Ascending aorta (tissue), 2 donors: ENCODE results near the gene MYH16. TPM values are rescaled to one million over a fixed set of nuclear protein-coding genes. Genes with fewer than 3 reads are reported as not detected.

Experiments
- DNase-seq, 2 donors: peaks; one replicate each; pipeline ENCODE4 v3.0.0-alpha.2; 2019; ENCODE audit warnings: low spot score in 2 of 2
- H3K27ac ChIP-seq, 2 donors: fragments of 200-600 bp; sonication (generic); one replicate each; pipeline ENCODE4 v1.5.1; 2016 to 2017; ENCODE audit warnings: mild to moderate bottlenecking in 1 of 2
- H3K27me3 ChIP-seq: fragments of 200-600 bp; sonication (generic); one replicate; pipeline ENCODE4 v1.5.1; 2017
- H3K36me3 ChIP-seq, 2 donors: fragments of 200-600 bp; sonication (generic); one replicate each; pipeline ENCODE4 v1.5.1; 2016
- H3K4me1 ChIP-seq, 2 donors: fragments of 200-600 bp; sonication (generic); one replicate each; pipeline ENCODE4 v1.5.1; 2016 to 2017; ENCODE audit warnings: mild to moderate bottlenecking in 1 of 2
- H3K4me3 ChIP-seq, 2 donors: fragments of 200-600 bp; sonication (generic); one replicate each; pipeline ENCODE4 v1.5.1; 2016 to 2017; ENCODE audit warnings: mild to moderate bottlenecking in 1 of 2
- H3K9me3 ChIP-seq, 2 donors: fragments of 200-600 bp; sonication (generic); one replicate each; pipeline ENCODE4 v1.5.1; 2016
- intact Hi-C: fragments of 100-400 bp; cut with DNase I; formaldehyde crosslinking; loops from one replicate; pipeline ENCODE4 v1.15.1; 2023
- total RNA-seq: library from RNA; depleted of rRNA; stranded (reverse); fragments of >200 nt; gene quantifications from one replicate; pipeline ENCODE4 v1.1.0, GENCODE V29; 2016
- TF ChIP-seq, protein P1 (sequence below), 3 experiments: fragments of 200-600 bp in 2 of 3; fragments of 450-650 bp in 1 of 3; sonication (generic) in 2 of 3; IDR thresholded peaks; one replicate each; pipeline ENCODE4 v1.5.1; 2016 to 2019; ENCODE audit warnings: antibody characterized with exemption in 3 of 3, mild to moderate bottlenecking in 1 of 3, moderate library complexity in 1 of 3

The MYH16 gene
- total RNA-seq, 1 donor from 2014 or later, result not detected

DNA sequence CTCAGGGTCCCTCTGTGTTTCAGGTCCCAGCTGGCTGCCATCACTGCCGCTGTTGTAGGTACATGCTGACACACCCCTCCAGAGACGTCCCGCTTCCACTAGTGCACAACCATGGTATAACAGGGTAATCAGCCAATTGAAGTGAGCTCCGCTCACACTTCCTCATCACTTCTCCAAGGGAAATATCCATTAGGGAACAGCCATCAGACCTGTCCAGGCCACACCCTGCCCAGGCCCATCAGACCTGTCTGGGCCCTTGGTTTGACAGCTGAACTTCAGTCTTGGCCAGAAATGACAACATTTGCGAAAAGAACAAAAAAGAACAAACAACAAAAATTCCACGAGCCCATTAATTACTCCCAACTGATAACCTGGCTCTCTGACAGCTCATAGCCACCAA, 11.0 kb upstream of the MYH16 start:
- no peak overlapping the region for H3K27ac ChIP-seq
- H3K4me3 ChIP-seq, result no peak overlapping the region
- intact Hi-C loops, result no loop called here
- TF ChIP-seq, protein P1, sequence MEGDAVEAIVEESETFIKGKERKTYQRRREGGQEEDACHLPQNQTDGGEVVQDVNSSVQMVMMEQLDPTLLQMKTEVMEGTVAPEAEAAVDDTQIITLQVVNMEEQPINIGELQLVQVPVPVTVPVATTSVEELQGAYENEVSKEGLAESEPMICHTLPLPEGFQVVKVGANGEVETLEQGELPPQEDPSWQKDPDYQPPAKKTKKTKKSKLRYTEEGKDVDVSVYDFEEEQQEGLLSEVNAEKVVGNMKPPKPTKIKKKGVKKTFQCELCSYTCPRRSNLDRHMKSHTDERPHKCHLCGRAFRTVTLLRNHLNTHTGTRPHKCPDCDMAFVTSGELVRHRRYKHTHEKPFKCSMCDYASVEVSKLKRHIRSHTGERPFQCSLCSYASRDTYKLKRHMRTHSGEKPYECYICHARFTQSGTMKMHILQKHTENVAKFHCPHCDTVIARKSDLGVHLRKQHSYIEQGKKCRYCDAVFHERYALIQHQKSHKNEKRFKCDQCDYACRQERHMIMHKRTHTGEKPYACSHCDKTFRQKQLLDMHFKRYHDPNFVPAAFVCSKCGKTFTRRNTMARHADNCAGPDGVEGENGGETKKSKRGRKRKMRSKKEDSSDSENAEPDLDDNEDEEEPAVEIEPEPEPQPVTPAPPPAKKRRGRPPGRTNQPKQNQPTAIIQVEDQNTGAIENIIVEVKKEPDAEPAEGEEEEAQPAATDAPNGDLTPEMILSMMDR (IDR thresholded peaks at IDR 0.05), result no peak
- no peaks in the 10 kb centered on the region for H3K36me3 ChIP-seq
- no peak for DNase-seq
- no peaks in the 10 kb centered on the region for H3K27me3 ChIP-seq
- no peaks in the 10 kb centered on the region for H3K9me3 ChIP-seq
- H3K4me1 ChIP-seq, result no peaks in the 10 kb centered on the region

DNA sequence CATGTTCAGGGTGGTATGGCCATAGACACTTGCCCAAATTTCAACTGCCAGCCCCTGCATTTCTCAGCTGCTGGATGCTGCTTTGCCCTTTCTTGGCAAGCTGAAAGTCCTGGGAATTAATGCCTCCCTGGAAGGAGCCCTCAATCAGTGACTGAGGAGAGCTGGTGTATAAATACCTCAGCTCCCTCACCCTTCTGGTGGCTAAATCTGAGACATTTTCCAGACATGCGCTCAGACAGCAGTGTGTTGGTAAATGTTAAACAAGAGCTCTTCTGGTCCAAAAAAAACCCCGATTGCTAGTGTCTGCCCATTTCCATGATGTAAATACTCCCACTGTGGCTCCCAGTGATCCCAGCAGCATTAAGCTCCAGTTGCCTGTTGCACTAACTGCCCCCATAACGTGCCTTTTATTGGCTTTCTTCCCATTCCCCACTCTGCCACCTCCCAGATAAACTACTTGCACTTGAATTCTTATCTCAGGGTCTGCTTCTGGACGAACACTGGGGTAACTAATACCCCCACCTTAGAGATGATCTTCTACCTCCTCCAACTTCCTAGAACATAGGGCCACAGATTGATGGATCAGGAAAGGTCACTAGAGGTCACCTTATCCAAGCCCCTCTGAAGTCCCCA, 6.7 kb upstream of the MYH16 start:
- TF ChIP-seq, protein P1 (IDR thresholded peaks at IDR 0.05), result no peak
- H3K4me3 ChIP-seq, result no peak overlapping the region
- H3K27ac ChIP-seq, result no peak overlapping the region
- intact Hi-C loops, result loop anchor here (5.0 kb wide), 2 partner anchors 44 to 224 kb away; no protein-coding TSS in a partner anchor
- H3K9me3 ChIP-seq, result no peaks in the 10 kb centered on the region
- H3K36me3 ChIP-seq, result no peaks in the 10 kb centered on the region
- no peak for DNase-seq
- peaks cover 0 to 13% of the 10 kb centered on the region in 2 donors for H3K4me1 ChIP-seq
- no peaks in the 10 kb centered on the region for H3K27me3 ChIP-seq

DNA sequence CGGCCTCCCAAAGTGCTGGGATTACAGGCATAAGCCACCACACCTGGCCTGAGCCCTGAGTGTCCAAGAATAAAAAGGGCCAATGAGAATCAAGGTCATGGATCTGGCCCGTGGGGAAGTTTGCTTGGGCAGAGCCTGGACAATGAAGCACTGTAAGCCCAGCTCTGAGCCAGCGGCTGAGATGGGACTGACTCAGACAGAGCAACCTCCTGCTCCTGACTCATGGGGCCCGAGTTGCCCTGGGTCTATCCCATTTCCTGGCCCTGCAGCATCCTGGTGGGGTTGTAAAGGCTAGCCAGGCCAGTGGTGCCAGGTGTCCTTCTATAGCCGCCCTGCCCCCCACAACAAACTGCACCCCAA, 5.2 kb upstream of the MYH16 start:
- Histone ChIP-seq H3K27me3 (no peaks in the 10 kb centered on the region), H3K9me3 (no peaks in the 10 kb centered on the region), H3K4me1 (peaks cover 0 to 13% of the 10 kb centered on the region in 2 donors), H3K27ac (peak overlapping the region; percentile 63 to 68), H3K36me3 (no peaks in the 10 kb centered on the region), H3K4me3 (no peak overlapping the region)
- TF ChIP-seq, protein P1 (IDR thresholded peaks at IDR 0.05), result no peak
- DNase-seq, result peak; percentile 32 to 78
- intact Hi-C loops, result loop anchor here (5.0 kb wide), 2 partner anchors 45 to 225 kb away; no protein-coding TSS in a partner anchor

DNA sequence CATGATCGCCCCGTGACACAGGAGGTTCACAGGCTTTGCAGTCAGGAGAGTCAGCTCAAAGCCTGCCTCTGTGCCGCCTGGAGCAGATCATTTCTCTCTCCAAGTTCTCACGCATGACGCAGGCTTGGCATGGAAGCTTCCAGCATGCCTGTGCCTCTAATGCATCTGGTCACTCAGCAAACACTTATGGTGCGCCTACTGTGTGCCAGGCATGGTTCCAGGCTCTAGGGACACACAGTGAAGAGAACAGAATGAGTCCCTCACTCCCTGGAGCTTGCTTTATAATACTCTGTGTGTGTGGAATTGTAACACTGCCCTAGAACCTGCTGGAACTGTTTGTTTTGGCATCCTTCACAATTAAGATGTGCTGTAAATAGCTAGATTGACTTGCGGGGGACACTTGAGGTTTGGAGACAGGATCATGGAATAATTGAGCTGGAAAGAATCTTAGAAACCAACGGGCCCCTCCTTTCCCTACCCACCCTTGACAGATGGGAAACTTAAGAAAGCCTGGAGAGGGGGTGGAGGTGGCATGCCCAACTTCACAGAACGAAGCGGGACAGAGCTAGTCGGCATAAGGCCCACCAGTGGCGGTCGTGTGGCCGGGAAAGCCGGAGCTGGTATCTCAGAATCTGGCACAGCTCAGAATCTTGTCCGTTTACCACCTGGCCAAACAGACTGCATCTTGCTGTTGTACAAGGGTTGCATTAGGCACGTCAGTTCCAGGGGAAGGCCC, 4.6 kb upstream of the MYH16 start:
- DNase-seq, result peak; percentile 28 to 69
- H3K36me3 ChIP-seq, result no peaks in the 10 kb centered on the region
- peaks cover 0 to 13% of the 10 kb centered on the region in 2 donors for H3K4me1 ChIP-seq
- no peaks in the 10 kb centered on the region for H3K27me3 ChIP-seq
- intact Hi-C loops, result loop anchor here (5.0 kb wide), 2 partner anchors 46 to 226 kb away; no protein-coding TSS in a partner anchor
- H3K4me3 ChIP-seq, result no peak overlapping the region
- peak overlapping the region; percentile 63 to 68 for H3K27ac ChIP-seq
- TF ChIP-seq, protein P1 (IDR thresholded peaks at IDR 0.05), result no peak
- H3K9me3 ChIP-seq, result no peaks in the 10 kb centered on the region

DNA sequence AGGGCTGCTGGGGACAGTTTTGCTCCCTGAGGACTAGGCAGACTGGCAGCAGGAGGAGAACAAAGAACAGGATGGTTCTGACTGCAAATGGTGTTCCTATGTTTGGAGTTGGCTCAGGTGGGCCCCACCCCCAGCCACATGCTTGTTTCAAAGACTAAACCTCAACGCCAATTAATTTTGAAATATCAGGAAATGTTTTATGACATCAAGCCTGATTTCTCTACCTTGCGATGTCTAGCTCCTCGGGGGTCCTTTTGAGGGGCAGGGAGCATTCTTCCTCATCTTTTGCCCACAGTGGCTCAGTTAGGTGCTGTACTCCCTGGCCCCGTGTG, 4.1 kb upstream of the MYH16 start:
- H3K27ac ChIP-seq, result peak overlapping the region; percentile 63 to 68
- H3K4me1 ChIP-seq, result peaks cover 0 to 13% of the 10 kb centered on the region in 2 donors
- H3K36me3 ChIP-seq, result no peaks in the 10 kb centered on the region
- TF ChIP-seq, protein P1 (IDR thresholded peaks at IDR 0.05), result no peak
- intact Hi-C loops, result loop anchor here (5.0 kb wide), 2 partner anchors 46 to 226 kb away; no protein-coding TSS in a partner anchor
- no peaks in the 10 kb centered on the region for H3K9me3 ChIP-seq
- H3K4me3 ChIP-seq, result no peak overlapping the region
- DNase-seq, result no peak
- H3K27me3 ChIP-seq, result no peaks in the 10 kb centered on the region
